Gastroesophageal sphincter (tissue), 4 donors: Measurements from ENCODE around the gene NPLOC4. TPM values are rescaled to one million over a fixed set of nuclear protein-coding genes. Genes with fewer than 3 reads are reported as not detected.

Experiments
- ATAC-seq: fragments of 150-250 bp; one replicate; pipeline ENCODE4 v1.9.1; 2016; ENCODE audit warnings: mild to moderate bottlenecking, moderate library complexity
- H3K27ac ChIP-seq, 4 donors: fragments of 200-600 bp; sonication (generic) in 3 of 4; 1 replicate in 3 of 4; 2 replicates in 1 of 4; pipeline ENCODE4 v1.5.1; 2016 to 2019
- H3K27me3 ChIP-seq: fragments of 200-600 bp; sonication (generic); one replicate; pipeline ENCODE4 v1.5.1; 2019
- H3K36me3 ChIP-seq, 2 donors: fragments of 200-600 bp; sonication (generic); one replicate each; pipeline ENCODE4 v1.5.1; 2019; ENCODE audit warnings: control low read depth in 1 of 2
- H3K4me1 ChIP-seq, 3 donors: fragments of 200-600 bp; sonication (generic); 1 replicate in 2 of 3; 2 replicates in 1 of 3; pipeline ENCODE4 v1.5.1; 2016 to 2019; ENCODE audit warnings: control low read depth in 2 of 3
- H3K4me3 ChIP-seq, 2 donors: fragments of 200-600 bp; sonication (generic); one replicate each; pipeline ENCODE4 v1.5.1; 2019; ENCODE audit warnings: mild to moderate bottlenecking in 1 of 2, moderate library complexity in 1 of 2
- H3K9me3 ChIP-seq, 3 donors: fragments of 200-600 bp; sonication (generic); one replicate each; pipeline ENCODE4 v1.5.1; 2017 to 2019; ENCODE audit warnings: control low read depth in 2 of 3
- CTCF ChIP-seq, 4 experiments: fragments of 200-600 bp in 2 of 4; fragments of 450-650 bp in 2 of 4; sonication (generic) in 1 of 4; IDR thresholded peaks; one replicate each; pipeline ENCODE4 v1.5.1; 2017 to 2019; ENCODE audit warnings: antibody characterized with exemption in 4 of 4, mild to moderate bottlenecking in 2 of 4, moderate library complexity in 2 of 4
- EP300 ChIP-seq: sonication (generic); formaldehyde crosslinking; IDR thresholded peaks from one replicate; pipeline ENCODE4 v1.6.1; 2017; ENCODE audit warnings: antibody characterized with exemption, mild to moderate bottlenecking
- POLR2A ChIP-seq, 2 donors: fragments of 450-650 bp; IDR thresholded peaks; one replicate each; pipeline ENCODE4 v1.6.1; 2017; ENCODE audit warnings: antibody characterized with exemption in 2 of 2, mild to moderate bottlenecking in 2 of 2, moderate library complexity in 1 of 2
- POLR2AphosphoS5 ChIP-seq: sonication (generic); formaldehyde crosslinking; IDR thresholded peaks from one replicate; pipeline ENCODE4 v1.6.1; 2017; ENCODE audit warnings: antibody characterized with exemption
- WGBS, 2 donors: methylation state at CpG; one replicate each; pipeline ENCODE4 v1.1.5; 2018; ENCODE audit warnings: low coverage in 1 of 2; 5-methylcytosine and 5-hydroxymethylcytosine counted together
- total RNA-seq, 4 donors: library from RNA; depleted of rRNA; stranded (reverse); fragments of >200 nt; gene quantifications; one replicate each; pipeline ENCODE4 v1.1.0, GENCODE V29; 2016

The NPLOC4 gene
- total RNA-seq, 4 donors from 2014 or later = 49.5 to 83.8 (median 58.0) TPM

- H3K27me3 ChIP-seq = no peaks in the 10 kb centered on the region
- H3K9me3 ChIP-seq = no peaks in the 10 kb centered on the region
- no peak overlapping the region for H3K27ac ChIP-seq
- peaks cover 10 to 33% (median 20%) of the 10 kb centered on the region in 3 donors for H3K4me1 ChIP-seq
- peaks cover 0 to 92% of the 10 kb centered on the region in 2 donors for H3K36me3 ChIP-seq
- 77 to 80% methylated on average over 4 to 8 of the region's 10 CpGs for WGBS, 2 donors
- ATAC-seq = no peak
- TF ChIP-seq POLR2AphosphoS5 (no peak), POLR2A (IDR thresholded peaks at IDR 0.05) (no peak), CTCF (IDR thresholded peaks at IDR 0.05) (no peak), EP300 (no peak)
- no peak overlapping the region for H3K4me3 ChIP-seq
Measured at GRCh38 chr17:81563861-81564586, 72.9 kb downstream of the NPLOC4 start.

GRCh38 chr17:81561494-81561885, 75.4 kb downstream of the NPLOC4 start:
- 63 to 90% methylated on average over 3 to 4 of the region's 4 CpGs for WGBS, 2 donors
- Histone ChIP-seq H3K4me1 (peaks cover 4 to 13% (median 9%) of the 10 kb centered on the region in 3 donors), H3K27ac (no peak overlapping the region), H3K9me3 (no peaks in the 10 kb centered on the region), H3K4me3 (no peak overlapping the region), H3K36me3 (peaks cover 0 to 99% of the 10 kb centered on the region in 2 donors), H3K27me3 (no peaks in the 10 kb centered on the region)
- ATAC-seq = no peak
- no peak for TF ChIP-seq EP300

GRCh38 chr17:81558941-81559806, 77.7 kb downstream of the NPLOC4 start:
- no peak for TF ChIP-seq EP300
- peaks cover 0 to 1% (median 0%) of the 10 kb centered on the region in 3 donors for H3K4me1 ChIP-seq
- H3K4me3 ChIP-seq = no peak overlapping the region
- H3K27me3 ChIP-seq = no peaks in the 10 kb centered on the region
- 90% methylated on average over 2 of the region's 27 CpGs; no CpG with 5 or more reads in 1 of the 2 donors for WGBS, 2 donors
- H3K9me3 ChIP-seq = no peaks in the 10 kb centered on the region
- H3K36me3 ChIP-seq = peaks cover 0 to 81% of the 10 kb centered on the region in 2 donors
- no peak overlapping the region for H3K27ac ChIP-seq
- ATAC-seq = peak; percentile 24

GRCh38 chr17:81558115-81558468, 78.8 kb downstream of the NPLOC4 start:
- peaks cover 0 to 71% of the 10 kb centered on the region in 2 donors for H3K36me3 ChIP-seq
- peaks cover 0 to 12% (median 8%) of the 10 kb centered on the region in 3 donors for H3K4me1 ChIP-seq
- no peaks in the 10 kb centered on the region for H3K27me3 ChIP-seq
- TF ChIP-seq POLR2A (IDR thresholded peaks at IDR 0.05) (no peak), EP300 (no peak), CTCF (IDR thresholded peaks at IDR 0.05) (no peak), POLR2AphosphoS5 (no peak)
- no peak overlapping the region for H3K4me3 ChIP-seq
- 100% methylated on average over 1 of the region's 12 CpGs; no CpG with 5 or more reads in 1 of the 2 donors for WGBS, 2 donors
- H3K27ac ChIP-seq = no peak overlapping the region
- no peaks in the 10 kb centered on the region for H3K9me3 ChIP-seq
- ATAC-seq = no peak

- Histone ChIP-seq H3K9me3 (no peaks in the 10 kb centered on the region), H3K36me3 (peaks cover 0 to 65% of the 10 kb centered on the region in 2 donors), H3K27ac (no peak overlapping the region), H3K4me3 (no peak overlapping the region), H3K4me1 (peaks cover 0 to 16% (median 8%) of the 10 kb centered on the region in 3 donors), H3K27me3 (no peaks in the 10 kb centered on the region)
- 80% methylated on average over 1 to 9 of the region's 21 CpGs for WGBS, 2 donors
- TF ChIP-seq POLR2AphosphoS5 (no peak), EP300 (no peak), CTCF (IDR thresholded peaks at IDR 0.05) (no peak), POLR2A (IDR thresholded peaks at IDR 0.05) (no peak)
- no peak for ATAC-seq
Measured at GRCh38 chr17:81557276-81558114, 79.4 kb downstream of the NPLOC4 start.
